Measurements from ENCODE around the gene FRMD3.
"Not testable (repeated sequence)": the region's sequence is repeated elsewhere in the genome, so short reads cannot be mapped to it uniquely, and the experiment has no call there.

- not testable (repeated sequence) for TF ChIP-seq POLR2A, CTCF (IDR thresholded peaks at IDR 0.05)
These were observed 20.2 kb downstream of the FRMD3 start for GRCh38 chr9:83517980-83518379.
